GM21717 (cell line): Measurements from ENCODE around the gene FBXO44.
"Not testable (repeated sequence)": the region's sequence is repeated elsewhere in the genome, so short reads cannot be mapped to it uniquely, and the experiment has no call there.

Experiments
- ATAC-seq: cut with Tn5 transposase; IDR thresholded peaks from one replicate; pipeline ENCODE4 v1.9.1; 2021; ENCODE audit warnings: mild to moderate bottlenecking, moderate library complexity; ENCODE audit not compliant: unreplicated experiment

The FBXO44 gene, protein sequence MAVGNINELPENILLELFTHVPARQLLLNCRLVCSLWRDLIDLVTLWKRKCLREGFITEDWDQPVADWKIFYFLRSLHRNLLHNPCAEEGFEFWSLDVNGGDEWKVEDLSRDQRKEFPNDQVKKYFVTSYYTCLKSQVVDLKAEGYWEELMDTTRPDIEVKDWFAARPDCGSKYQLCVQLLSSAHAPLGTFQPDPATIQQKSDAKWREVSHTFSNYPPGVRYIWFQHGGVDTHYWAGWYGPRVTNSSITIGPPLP

DNA sequence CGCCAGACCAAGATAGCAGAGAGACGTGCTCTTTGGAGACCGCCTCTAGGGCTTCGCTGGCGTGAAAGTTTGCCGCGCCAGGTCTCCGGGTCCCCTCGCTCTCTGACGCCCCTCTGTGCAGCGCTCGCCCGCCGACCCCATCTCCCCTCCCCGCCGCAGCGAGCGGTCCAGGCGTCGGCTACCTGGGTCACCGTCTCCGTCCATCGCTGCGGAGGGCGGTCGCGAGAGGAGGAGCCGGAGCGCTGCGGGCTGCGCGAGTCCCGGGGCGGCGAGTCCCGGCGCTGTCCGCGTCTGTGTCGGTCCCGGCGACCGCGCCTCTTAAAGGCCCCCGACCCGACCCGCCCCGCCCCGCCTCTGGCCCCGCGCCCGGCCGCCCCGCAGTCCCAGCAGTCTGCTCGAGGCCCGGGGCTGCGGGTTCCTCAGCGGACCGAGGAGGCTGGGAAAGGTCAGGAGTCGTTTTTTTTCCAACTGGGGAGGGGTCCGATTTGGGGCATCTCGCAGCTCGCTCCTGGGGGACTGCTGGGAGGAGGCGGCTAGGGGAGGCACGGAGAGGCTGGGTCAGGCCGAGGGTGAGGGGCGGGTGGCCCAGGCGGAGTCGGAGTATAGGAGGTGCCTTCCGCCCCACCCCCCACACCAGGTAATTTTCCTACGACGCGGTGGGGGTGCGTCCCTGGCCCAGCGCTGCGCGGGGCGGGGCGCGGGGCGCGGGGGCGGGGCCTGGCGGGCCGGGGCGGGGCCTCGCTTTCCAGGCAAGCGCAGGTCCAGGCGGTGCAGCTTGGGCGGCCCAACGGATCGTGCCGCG is at the start of gene FBXO44, which contains the start of gene FBXO2:
TSS of gene FBXO44 (plus strand) at position 741 of the 802 bp plus-strand sequence. CDS start 959 bp downstream, outside the sequence.
TSS of gene FBXO2 (minus strand) at position 293 of the 802 bp plus-strand sequence. CDS start at position 204, 89 bp downstream.
- ATAC-seq, result peak; percentile 55

DNA sequence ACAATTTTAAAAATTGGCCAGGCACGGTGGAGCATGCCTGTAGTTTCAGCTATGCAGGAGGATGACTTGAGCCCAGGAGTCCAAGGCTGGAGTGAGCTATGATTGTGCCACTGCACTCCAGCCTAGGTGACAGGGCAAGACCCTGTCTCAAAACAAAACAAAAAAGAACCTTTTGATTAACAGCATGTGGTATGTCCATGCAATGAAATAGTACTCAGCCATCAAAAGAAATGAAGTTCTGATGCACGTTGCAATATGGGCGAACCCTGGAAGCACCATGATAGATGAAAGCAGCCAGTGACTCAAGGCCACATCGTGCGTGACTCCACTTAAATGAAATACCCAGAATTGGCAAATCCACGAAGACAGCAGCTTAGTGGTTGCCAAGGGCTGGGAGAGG is 47.9 kb upstream of the FBXO44 start:
- ATAC-seq, result no peak

DNA sequence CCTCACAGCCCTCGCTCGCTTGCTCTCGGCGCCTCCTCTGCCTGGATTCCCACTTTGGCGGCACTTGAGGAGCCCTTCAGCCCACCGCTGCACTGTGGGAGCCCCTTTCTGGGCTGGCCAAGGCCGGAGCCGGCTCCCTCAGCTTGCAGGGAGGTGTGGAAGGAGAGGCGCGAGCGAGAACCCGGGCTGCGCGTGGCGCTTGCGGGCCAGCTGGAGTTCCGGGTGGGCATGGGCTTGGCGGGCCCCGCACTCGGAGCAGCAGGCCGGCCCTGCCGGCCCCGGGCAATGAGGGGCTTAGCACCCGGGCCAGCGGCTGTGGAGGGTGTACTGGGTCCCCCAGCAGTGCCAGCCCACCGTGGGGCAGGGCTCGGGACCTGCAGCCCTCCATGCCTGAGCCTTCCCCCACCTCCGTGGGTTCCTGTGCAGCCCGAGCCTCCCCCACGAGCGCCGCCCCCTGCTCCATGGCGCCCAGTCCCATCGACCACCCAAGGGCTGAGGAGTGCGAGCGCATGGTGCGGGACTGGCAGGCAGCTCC is 46.0 kb upstream of the FBXO44 start:
- ATAC-seq, result not testable (repeated sequence)

DNA sequence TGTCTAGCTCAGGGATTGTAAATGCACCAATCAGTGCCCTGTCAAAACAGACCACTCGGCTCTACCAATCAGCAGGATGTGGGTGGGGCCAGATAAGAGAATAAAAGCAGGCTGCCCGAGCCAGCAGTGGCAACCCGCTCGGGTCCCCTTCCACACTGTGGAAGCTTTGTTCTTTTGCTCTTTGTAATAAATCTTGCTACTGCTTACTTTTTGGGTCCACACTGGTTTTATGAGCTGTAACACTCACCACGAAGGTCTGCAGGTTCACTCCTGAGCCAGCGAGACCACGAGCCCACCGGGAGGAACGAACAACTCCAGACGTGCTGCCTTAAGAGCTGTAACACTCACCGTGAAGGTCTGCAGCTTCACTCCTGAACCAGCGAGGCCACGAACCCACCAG is 45.3 kb upstream of the FBXO44 start:
- not testable (repeated sequence) for ATAC-seq

DNA sequence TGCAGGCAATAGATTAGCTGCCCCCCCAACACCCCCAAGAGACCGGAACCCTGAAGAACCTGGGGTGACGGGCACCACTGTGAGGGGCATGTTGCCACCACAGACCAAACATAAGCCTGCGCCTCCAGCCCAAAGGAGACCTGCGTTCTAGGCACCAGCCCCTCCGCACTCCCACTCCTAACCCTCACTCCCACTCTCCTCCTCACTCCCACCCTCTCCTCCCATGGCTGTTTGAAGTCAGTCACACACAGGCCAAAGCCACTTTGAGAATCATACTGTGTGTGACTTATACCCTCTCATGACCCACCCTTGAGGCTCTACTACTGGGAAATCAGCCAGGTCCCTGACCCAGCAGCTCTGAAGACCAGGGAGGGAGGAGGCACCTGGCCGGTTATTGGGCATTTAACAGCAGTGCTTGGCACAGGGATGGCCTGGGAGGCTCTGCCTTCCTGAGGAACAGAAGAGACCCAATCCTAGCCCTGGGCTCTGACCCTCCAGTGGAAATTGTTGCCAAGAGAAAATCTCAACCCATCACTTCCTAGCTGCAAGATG is 44.0 kb upstream of the FBXO44 start:
- no peak for ATAC-seq

DNA sequence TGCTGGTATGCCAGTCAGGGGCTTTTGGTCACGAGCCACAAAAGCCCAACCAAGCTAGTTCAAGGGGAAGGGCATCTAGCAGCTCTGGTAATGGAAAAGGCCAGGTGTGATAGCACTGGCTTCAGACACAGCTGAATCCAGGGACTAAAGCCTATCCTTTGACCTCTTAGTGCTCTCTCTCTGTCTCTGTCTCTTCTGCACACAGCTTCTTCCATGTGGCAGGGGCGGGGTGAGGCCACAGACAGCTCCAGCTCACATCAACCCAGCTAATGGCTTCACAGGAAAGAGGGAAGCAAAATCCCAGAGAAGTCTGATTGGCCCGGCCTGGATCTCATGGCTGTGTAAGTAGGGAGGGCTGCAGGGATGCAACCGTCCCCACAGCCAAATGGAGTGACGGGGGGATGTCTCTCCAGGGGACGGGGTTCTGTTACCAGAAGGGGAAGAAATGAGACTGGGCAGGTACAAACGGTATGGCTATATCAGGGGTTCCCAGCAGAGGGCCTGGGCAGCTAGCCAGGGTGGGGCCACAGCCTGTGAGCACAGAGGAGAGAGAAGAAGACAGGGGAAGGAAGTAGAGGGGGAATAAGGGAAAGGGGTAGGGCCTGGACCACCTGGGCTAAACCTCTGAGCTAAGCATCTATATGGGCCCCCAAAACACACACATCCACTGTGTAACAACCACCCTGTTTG is 42.9 kb upstream of the FBXO44 start:
- no peak for ATAC-seq

DNA sequence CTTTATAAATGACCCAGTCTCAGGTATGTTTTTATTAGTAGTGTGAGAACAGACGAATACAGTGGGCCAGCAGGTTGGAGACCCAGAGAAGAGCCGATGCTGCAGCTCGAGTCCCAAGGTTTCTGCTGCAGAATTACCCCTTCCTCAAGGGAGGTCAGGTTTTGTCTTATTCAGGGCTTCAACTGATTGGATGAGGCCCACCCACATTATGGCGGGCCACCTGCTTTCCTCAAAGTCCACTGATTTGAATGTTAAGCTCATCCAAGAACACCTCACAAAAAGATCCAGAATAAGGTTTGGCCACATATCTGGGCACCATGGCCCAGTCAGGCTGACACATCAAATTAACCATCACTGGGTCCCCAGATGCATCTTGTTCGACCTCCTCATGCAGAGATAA is 41.3 kb upstream of the FBXO44 start:
- ATAC-seq, result no peak

DNA sequence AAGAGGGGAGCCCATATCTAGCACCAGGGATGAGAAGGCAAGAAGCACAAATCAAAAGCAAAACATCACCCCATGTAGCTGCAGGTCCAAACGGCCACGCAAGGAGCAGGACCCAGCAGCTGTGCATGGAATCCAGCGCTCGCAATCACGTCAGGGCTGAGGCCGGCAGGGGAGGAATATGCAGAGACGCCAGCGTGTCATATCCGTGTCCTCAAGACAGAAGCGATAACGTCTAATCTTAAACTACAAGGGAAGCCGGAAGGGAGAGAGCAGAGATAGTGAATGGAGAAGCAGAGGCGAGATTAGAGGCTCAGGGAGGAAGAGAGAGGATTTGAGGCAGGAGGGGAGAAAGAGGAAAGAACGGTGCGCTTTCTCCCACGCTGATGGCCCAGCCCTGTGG is 39.6 kb upstream of the FBXO44 start:
- ATAC-seq, result no peak

DNA sequence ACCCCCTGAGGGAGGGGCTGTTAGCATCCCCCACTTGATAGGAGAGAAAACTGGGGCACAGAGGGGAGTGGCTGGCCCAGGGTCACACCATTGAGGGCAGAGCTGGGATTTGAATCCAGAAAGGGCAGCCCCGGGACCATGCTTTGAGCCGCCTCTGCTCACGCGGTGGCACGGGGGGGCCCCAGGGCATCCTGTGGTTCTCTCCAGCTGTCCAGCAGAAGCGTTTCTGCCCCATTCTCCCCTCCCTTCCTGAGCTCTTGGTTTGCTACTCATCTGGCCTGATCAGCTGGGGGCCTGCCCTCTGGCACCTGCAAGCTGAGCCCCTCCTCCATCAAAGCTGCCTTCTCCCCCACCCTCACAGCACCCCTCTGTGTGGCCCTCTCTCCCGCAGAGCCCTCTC is 37.9 kb upstream of the FBXO44 start:
- no peak for ATAC-seq

DNA sequence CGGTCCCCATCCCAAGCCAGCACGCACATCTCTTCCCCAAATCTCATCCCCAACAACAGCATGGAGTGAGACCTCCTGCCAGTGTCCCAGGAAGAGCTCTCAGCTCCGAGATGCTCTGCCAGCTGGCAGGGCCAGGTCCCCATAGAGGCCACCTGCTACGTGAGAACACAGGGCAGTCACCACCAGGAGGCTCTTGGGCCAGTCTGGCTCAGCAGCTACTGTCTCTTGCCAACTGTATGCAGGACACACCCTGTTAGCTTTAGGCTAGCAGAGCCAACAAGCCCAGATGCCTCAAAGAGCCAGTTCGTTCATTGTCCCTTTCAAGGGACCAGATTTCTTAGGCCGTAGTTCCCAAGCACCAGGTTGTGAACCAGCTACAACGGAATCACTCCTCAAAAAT is 37.4 kb upstream of the FBXO44 start:
- ATAC-seq, result no peak

DNA sequence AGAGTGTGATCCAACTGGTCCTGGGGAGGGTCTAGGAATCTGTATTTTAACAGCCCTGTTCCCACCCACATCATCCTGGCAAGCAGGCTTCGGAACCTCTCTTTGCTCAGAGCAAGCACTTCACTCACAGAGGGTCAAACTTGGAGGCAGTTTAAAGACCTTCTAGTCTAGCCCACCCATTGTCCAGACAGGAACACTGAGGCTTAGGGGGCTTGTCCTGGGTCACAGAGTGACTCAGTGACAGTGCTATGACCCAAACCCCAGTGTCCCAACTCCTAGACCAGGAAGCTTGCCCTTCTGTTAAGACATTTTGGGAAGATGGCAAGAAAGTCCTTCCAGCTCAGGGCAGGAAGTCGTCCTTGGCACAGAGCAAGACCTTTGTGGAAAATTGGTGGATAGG is 36.9 kb upstream of the FBXO44 start:
- no peak for ATAC-seq

DNA sequence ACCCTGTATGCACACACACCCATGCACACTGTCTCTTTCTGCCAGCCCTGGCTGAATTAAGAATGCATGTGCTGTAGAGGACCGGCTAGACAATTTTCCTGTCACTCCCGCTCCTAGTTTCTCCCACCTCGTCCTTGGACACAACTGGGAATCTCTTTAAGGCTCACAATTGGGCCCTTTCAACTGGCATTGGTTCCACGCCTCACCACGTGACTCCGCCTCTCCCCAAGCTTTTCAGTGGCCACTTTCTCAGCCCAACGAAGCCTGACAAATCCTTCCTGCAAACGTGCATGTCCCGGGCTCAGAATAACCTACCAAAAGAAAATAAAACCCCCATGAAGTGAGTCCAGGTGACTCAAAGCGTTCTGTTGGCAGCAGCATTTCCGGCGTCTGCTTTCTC is 34.3 kb upstream of the FBXO44 start:
- no peak for ATAC-seq

DNA sequence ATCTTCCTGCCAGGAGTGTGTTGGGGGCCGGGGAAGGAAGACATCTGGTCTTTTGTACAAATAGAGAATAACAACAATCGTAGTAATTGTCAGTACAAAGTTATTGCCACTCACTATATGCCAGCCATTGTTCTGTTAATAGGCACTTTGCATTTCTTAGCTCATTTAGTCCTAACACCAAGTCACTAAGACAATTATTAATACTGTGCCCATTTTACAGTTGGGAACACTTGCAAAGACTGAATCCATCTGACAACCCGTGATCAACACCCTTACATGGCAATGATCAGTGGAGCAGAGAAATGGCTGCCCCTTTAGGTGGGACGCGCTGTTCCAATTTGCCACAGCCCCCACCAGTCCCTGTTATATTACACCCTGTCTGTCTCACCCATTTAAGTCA is 33.8 kb upstream of the FBXO44 start:
- no peak for ATAC-seq

DNA sequence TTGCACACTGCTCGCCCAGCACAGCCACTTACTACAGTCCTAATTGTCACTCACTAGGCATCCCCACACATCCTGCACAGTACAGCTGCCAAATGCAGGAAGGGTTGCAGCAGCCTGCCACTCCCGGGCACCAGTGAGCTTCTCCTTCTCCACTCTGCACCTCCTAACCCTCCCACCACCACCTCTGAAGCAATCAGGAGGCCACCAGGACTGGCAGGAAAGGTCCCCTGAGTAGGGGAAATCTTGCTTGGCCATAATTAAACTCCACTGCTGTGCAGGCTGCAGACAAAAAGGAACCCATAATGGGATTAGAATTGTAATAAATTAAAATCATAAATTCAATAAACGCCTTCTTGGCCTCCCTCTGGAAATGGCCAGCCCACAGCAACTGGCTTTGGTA is 32.3 kb upstream of the FBXO44 start:
- ATAC-seq, result no peak

DNA sequence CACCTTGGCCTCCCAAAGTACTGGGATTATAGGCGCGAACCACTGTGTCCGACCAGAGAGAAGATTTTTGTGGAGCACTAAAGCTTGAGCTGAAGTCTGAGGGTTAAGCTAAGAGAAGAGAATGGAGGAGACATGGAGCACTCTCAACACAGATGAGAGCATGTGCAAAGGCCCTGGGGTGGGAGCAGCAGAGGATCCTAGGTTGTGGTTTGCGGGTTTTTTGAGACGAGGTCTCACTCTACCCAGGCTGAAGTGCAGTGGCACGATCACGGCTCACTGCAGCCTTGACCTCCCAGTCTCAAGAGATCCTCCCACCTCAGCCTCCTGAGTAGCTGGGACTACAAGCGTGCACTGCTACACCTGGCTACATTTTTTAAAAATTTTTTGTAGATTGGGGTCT is 31.0 kb upstream of the FBXO44 start:
- no peak for ATAC-seq

DNA sequence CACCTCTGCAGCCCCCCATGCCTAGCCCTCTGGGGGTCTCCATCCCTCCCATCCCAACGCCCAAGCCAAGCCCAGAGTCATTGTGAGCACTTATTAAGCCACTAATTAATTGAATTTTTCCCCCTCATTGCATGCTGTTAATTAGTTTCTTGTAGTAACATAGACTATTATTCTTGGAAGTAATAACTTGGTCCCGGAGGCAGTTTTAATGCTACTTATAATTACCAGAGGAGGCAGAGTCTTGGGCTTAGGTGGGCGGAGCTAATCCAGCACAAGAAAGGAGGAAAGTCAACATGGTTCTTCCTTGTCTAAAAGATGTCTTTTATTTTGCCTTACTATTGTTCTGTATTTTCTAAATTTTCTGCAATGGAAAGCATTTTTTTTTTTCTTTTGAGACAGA is 28.1 kb upstream of the FBXO44 start:
- ATAC-seq, result no peak

DNA sequence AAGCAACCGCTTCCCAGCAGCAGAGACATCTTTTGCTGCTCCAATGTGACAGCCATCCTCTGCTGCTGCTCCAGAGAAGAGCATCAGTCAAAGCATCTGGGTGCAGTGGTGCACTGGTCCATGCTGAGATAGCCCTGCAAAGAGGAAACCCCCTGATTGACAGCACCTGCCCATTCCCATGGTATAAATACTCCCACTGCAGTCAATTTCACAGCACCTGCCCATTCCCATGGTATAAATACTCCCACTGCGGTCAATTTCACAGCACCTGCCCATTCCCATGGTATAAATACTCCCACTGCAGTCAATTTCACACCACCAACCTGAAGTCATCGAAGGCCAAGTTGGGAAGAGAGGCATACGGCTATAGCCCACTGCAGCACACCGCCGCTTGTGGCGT is 25.9 kb upstream of the FBXO44 start:
- no peak for ATAC-seq

DNA sequence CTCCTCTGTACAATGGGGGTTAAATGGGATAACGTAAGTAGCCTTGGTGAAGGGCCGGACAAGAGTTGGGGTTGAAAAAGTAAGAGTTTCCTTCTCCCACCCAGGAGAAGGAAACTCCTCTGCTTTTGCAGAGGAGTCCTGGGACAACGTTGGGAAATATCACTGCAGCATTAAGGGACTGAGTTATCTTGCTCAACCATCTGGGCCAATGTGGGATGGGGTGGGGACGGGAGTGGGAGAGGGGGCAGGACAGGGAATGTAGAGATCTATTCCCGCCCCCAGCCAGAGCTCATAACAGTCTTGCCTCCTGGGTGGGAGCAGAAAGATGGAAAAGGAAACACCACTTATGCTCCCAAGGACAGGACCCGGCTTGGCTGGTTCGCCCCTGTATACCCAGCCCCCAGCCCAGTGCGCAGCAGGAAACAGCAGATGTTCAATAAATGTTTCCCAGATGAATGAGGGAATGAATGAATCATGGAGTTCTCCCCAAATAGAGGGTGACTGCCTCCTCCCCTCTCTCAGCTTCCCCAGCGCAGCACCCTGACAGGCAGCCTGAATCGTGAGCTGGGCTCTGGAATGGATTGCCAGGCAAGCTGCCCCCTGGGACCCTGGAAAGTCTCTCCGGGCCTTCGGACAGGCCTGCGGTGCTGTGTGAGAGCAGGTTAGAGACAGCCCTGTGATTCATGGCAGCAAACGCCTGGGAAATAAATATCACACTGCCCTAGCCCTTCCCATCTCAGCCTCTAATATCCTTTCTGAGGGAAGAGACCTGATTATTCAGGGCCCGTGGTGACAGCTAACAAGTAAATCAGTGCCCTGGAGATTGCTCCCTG is 25.3 kb upstream of the FBXO44 start:
- ATAC-seq, result no peak

DNA sequence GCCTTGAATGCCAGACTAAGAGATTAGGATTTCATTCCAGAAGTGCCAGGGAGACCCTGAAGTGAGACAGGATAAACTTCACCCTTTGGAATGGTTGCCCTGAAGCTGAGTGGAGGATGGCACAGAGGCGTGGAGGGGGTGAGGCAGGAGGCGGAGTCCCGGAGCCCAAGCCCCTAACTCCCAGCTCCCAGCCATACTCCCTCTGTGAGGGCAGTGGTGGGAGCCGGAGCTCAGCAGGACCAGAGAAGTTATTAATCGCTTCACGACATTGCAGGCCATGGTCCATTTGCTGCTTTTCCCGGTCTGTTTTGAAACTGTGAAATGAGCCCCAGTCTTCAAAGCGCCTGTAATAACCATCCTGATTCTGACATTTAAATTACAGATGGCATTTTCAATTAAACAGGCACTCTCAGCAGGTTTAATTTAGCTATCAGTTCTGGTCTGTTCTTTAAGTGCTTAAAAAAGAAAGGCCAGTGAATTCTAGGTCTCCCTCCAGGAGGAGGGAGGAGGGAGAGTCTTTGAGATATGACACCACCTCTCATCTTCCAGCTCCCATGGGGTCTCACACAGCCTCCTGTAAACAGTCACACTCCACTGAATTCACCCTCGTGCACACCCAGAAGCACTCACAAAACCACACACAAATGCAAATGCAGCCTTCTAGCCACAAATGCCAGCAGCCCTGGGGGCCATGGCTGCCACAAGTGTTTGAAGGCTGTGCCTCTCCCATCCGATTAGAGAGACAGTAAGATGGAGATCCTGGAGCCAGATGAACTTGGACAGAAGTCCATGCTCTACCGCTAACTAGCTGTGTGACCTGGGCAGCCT is 20.1 kb upstream of the FBXO44 start:
- ATAC-seq, result no peak
